A549 (cell line): ENCODE data around the gene ITGA2.

Source experiments
- BHLHE40 ChIP-seq: IDR thresholded peaks from 2 replicates; pipeline ENCODE4 v1.6.1; 2012; ENCODE audit warnings: low read depth, low read length, inconsistent platforms
- CBX8 ChIP-seq: fragments of 200-600 bp; sonication (generic); IDR thresholded peaks from 2 replicates; pipeline ENCODE4 v1.6.1; 2016
- CEBPB ChIP-seq, 2 experiments: fragments of >200 bp in 1 of 2; sonication (Bioruptor Twin) in 1 of 2; formaldehyde crosslinking in 1 of 2; IDR thresholded peaks; 2 replicates each; pipeline ENCODE4 v1.6.1; 2012 to 2016
- CTCF ChIP-seq: fragments of >200 bp; sonication (Bioruptor Twin); formaldehyde crosslinking; IDR thresholded peaks from 3 replicates; pipeline ENCODE4 v1.5.1; 2016
- MAX ChIP-seq: IDR thresholded peaks from 2 replicates; pipeline ENCODE4 v1.6.1; 2012
- NFE2L2 ChIP-seq: fragments of 150-350 bp; conservative IDR thresholded peaks from 2 replicates; pipeline ENCODE4 v1.6.1; 2014; ENCODE audit warnings: low read length
- POLR2A ChIP-seq: IDR thresholded peaks from 2 replicates; pipeline ENCODE4 v1.6.1; 2012; ENCODE audit warnings: mild to moderate bottlenecking, low read length
- ZSCAN20 ChIP-seq: fragments of 250-450 bp; sonication (Bioruptor Pico); IDR thresholded peaks from 2 replicates; pipeline ENCODE4 v1.8.0; 2022; ENCODE audit warnings: mild to moderate bottlenecking, moderate library complexity

GRCh38 chr5:53045263-53045662 lies 56.1 kb downstream of the ITGA2 start:
- TF ChIP-seq CTCF = no peak
- no peak for TF ChIP-seq POLR2A
- TF ChIP-seq NFE2L2 = no peak
- TF ChIP-seq MAX = no peak
- TF ChIP-seq BHLHE40 = no peak
- TF ChIP-seq CEBPB (IDR thresholded peaks at IDR 0.05) = no peak
- no peak for TF ChIP-seq ZSCAN20 (CRISPR knock-in tag)
- no peak for TF ChIP-seq CBX8
